Stimulated activated CD4-positive, alpha-beta T cell treated with anti-CD3 and anti-CD28 coated beads, Interleukin-4, amount 100 ng/mL, for 48 hours (primary cell): Measurements from ENCODE around the gene CPA4.

Source experiments
- DNase-seq, 2 donors: peaks; one replicate each; pipeline ENCODE4 v3.0.0-alpha.2; 2020; ENCODE audit warnings: low read depth in 2 of 2

The CPA4 gene

DNA sequence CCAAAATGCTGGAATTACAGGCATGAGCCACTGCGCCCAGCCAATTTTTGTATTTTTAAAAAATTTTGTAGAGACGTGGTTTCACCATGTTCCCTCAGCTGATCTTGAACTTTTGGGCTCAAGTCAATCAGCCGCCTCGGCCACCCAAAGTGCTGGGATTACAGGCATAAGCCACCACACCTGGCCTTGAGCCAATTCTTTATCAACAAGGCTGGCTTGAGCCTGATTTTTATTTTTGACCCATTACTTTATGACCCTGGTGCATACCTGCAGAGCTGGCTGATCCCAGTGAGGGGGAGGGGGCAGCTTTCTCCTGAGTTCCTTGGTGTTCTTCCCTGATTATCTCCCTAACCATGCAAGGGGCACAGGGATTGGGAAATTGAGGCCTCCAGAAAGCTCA, 71.5 kb downstream of the CPA4 start:
- DNase-seq: no peak

GRCh38 chr7:130365088-130365487, 72.1 kb downstream of the CPA4 start:
- no peak for DNase-seq

- DNase-seq: no peak
These were observed 72.8 kb downstream of the CPA4 start for GRCh38 chr7:130365511-130366441.

GRCh38 chr7:130366564-130366963, 73.6 kb downstream of the CPA4 start:
- DNase-seq: no peak

DNA sequence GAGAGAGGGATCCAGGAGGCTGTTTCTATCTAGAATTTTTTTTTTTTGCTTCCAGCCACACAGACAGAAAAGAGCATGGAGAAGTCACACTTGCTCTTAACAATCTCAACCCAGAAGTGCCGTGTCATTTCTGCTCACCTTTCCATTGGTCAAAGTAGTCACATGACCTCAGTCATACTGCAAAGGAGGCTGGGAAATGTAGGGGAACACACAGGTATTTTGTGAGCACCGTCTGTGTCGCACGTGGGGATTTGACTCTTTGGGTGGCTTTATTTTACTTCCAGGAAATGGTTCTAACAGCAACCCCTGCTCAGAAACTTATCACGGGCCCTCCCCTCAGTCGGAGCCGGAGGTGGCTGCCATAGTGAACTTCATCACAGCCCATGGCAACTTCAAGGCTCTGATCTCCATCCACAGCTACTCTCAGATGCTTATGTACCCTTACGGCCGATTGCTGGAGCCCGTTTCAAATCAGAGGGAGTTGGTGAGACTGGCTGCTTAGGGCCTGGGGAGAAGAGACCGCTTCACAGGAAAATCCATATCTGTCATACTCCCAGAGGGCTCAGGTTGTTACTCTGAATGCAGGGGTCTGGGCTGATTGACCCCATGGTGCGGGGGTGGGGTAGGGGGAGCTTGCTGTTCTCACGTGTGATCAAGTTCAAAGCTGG, 74.3 kb downstream of the CPA4 start:
- DNase-seq: no peak

DNA sequence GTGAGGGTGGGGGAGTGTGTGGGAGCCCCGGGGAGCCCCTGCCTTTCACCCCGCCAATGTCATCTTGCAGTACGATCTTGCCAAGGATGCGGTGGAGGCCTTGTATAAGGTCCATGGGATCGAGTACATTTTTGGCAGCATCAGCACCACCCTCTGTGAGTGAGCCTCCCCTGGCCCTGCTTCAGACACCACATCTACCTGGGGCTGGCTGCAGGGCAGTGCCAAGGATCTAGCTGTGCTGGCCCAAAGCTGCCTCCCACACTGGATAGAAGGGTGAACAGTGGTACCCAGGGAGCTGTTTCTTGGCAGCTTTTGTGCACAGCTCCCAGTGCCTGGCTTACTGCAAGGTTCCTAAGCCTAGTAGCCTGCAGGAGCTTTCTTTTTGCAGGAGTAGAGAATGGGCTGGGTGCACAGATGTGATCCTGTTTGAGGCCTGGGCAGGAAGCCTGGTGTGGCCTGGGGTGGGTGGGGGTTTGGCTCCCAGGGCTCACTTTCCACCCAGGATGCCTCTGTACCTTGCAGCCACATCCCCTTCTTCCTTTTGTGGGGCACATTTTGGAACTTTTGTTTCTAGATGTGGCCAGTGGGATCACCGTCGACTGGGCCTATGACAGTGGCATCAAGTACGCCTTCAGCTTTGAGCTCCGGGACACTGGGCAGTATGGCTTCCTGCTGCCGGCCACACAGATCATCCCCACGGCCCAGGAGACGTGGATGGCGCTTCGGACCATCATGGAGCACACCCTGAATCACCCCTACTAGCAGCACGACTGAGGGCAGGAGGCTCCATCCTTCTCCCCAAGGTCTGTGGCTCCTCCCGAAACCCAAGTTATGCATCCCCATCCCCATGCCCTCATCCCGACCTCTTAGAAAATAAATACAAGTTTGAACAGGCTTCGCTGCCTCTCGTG, 75.1 kb downstream of the CPA4 start:
- DNase-seq: no peak

DNA sequence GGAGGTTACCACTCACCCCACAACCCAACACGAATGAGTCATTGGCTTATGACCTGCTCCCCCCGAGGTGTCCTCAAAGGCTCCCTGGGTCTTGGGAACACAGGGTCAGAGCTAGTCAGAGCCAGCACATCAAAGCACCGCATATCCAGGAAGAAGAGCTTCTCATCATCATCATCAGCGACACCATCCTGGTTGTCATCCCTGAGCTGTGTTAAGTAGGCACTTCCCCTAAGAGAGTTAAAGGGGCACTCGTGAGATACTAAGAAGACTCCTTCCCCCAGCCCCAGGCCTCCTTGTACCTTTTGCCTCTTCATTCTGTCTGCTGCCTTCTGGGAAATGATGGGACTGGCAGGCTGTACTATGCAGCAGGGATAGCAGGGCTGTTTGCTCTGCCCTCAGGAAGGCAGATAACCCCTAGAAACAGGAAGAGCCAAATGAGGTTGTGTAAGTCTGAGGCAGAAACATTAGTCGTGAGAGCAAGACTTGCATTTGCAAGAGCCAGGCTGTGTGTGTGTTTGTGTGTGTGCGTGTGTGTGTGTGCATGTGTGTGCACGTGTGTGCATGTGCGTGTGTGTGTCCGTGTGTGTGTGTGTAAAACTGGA, 76.2 kb downstream of the CPA4 start:
- no peak for DNase-seq

GRCh38 chr7:130369831-130370550, 77.0 kb downstream of the CPA4 start:
- DNase-seq: no peak

- no peak for DNase-seq
These were observed 78.1 kb downstream of the CPA4 start for GRCh38 chr7:130371046-130371445.

DNA sequence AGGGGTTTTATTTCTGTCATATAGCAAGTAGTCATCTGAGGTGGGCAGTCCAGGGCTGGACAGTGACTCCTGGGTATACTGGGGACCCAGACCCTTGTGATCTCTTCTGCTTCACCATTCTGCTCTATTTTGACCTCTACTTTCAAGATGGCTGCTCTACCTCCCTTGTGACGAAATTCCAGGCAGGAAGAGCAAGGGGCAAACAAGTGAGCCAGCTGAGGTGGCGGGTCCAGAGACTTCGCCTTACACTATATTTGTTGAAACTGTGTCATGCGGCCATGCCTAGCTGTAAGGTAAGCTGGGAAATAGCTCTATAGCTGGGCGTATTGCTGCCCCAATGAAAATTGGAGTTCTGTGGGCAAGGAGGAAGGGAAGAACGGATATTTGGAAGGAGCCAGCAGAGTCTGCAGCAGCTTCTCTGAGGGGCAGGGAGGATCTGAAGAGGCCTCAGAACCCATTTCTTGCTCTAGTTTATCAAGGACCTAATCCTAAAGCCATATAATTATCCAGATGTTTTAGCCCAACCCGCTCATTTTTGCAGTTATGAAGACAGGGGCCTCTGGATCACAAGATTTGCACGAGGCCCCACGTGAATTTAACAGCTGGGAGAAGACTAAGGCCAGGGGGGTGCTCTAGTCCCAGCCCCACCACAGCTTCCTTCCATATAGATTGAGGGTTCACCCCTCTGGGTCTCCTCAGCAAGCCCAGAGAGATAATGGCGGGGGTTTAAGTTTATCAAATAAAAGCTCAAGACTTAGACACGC, 79.6 kb downstream of the CPA4 start:
- DNase-seq: no peak
